Thyroid gland (tissue), 4 donors: ENCODE results near the gene UBL7. TPM values are rescaled to one million over a fixed set of nuclear protein-coding genes. Genes with fewer than 3 reads are reported as not detected.

Experiments
- DNase-seq, 2 donors: peaks; one replicate each; pipeline ENCODE4 v3.0.0-alpha.2; 2019
- H3K27ac ChIP-seq, 3 donors: fragments of 200-600 bp; sonication (generic); 1 replicate in 2 of 3; 2 replicates in 1 of 3; pipeline ENCODE4 v1.5.1; 2016 to 2019; ENCODE audit warnings: mild to moderate bottlenecking in 1 of 3, moderate library complexity in 1 of 3
- H3K27me3 ChIP-seq: fragments of 200-600 bp; sonication (generic); one replicate; pipeline ENCODE4 v1.5.1; 2019
- H3K36me3 ChIP-seq, 2 donors: fragments of 200-600 bp; sonication (generic); one replicate each; pipeline ENCODE4 v1.5.1; 2016 to 2019
- H3K4me1 ChIP-seq, 2 donors: fragments of 200-600 bp; sonication (generic); one replicate each; pipeline ENCODE4 v1.5.1; 2017 to 2019
- H3K4me3 ChIP-seq, 3 donors: fragments of 200-600 bp; sonication (generic); replicated peaks in 1 of 3; 1 replicate in 2 of 3; 2 replicates in 1 of 3; pipeline ENCODE4 v1.5.1; 2016; ENCODE audit warnings: mild to moderate bottlenecking in 1 of 3
- H3K9me3 ChIP-seq: fragments of 200-600 bp; sonication (generic); one replicate; pipeline ENCODE4 v1.5.1; 2017
- CTCF ChIP-seq, 6 experiments: fragments of 200-600 bp in 3 of 6; fragments of 450-650 bp in 3 of 6; sonication (generic) in 3 of 6; IDR thresholded peaks; one replicate each; pipeline ENCODE4 v1.5.1; 2016 to 2019; ENCODE audit warnings: antibody characterized with exemption in 6 of 6, mild to moderate bottlenecking in 2 of 6, inconsistent platforms in 1 of 6, moderate library complexity in 1 of 6
- POLR2A ChIP-seq, 2 donors: fragments of 450-650 bp; IDR thresholded peaks; one replicate each; pipeline ENCODE4 v1.6.1; 2017; ENCODE audit warnings: antibody characterized with exemption in 2 of 2, mild to moderate bottlenecking in 2 of 2, moderate library complexity in 1 of 2
- WGBS, 2 donors: methylation state at CpG; one replicate each; pipeline ENCODE4 v1.1.5; 2017; 5-methylcytosine and 5-hydroxymethylcytosine counted together
- intact Hi-C: fragments of 100-400 bp; cut with DNase I; formaldehyde crosslinking; loops from one replicate; pipeline ENCODE4 v1.15.1; 2023
- total RNA-seq, 4 donors: library from RNA; depleted of rRNA; stranded (reverse); fragments of >200 nt; gene quantifications; one replicate each; pipeline ENCODE4 v1.2.3, GENCODE V29; 2016

The UBL7 gene
- total RNA-seq, 4 donors from 2014 or later = 60.3 to 103 (median 69.6) TPM

- H3K27ac ChIP-seq = no peak overlapping the region
- WGBS, 2 donors = 89 to 93% methylated on average over 5 of the region's 5 CpGs
Observed at GRCh38 chr15:74414081-74414580, 46.8 kb downstream of the UBL7 start.

GRCh38 chr15:74413350-74414080, 47.4 kb downstream of the UBL7 start:
- Histone ChIP-seq H3K9me3 (no peaks in the 10 kb centered on the region), H3K36me3 (no peaks in the 10 kb centered on the region), H3K4me3 (no peak overlapping the region), H3K27me3 (no peaks in the 10 kb centered on the region), H3K27ac (no peak overlapping the region), H3K4me1 (no peaks in the 10 kb centered on the region)
- 85 to 88% methylated on average over 7 to 9 of the region's 9 CpGs for WGBS, 2 donors
- no peak for DNase-seq
- no peak for TF ChIP-seq POLR2A (IDR thresholded peaks at IDR 0.05)
- TF ChIP-seq CTCF (IDR thresholded peaks at IDR 0.05) = no peak
- intact Hi-C loops = no loop called here

More at GRCh38 chr15:74414081-74414580, 46.8 kb downstream of the UBL7 start:
- no peak overlapping the region for H3K4me3 ChIP-seq
- H3K27me3 ChIP-seq = no peaks in the 10 kb centered on the region
- intact Hi-C loops = no loop called here
- no peak for DNase-seq
- H3K4me1 ChIP-seq = no peaks in the 10 kb centered on the region
- no peaks in the 10 kb centered on the region for H3K9me3 ChIP-seq
- TF ChIP-seq POLR2A (IDR thresholded peaks at IDR 0.05) (no peak), CTCF (IDR thresholded peaks at IDR 0.05) (no peak)
- no peaks in the 10 kb centered on the region for H3K36me3 ChIP-seq

- Histone ChIP-seq H3K27ac (no peak overlapping the region), H3K4me3 (no peak overlapping the region), H3K27me3 (no peaks in the 10 kb centered on the region), H3K36me3 (no peaks in the 10 kb centered on the region), H3K4me1 (no peaks in the 10 kb centered on the region), H3K9me3 (no peaks in the 10 kb centered on the region)
- intact Hi-C loops = no loop called here
- DNase-seq = no peak
- WGBS, 2 donors = 85 to 90% methylated on average over 6 of the region's 6 CpGs
- no peak for TF ChIP-seq POLR2A (IDR thresholded peaks at IDR 0.05)
- TF ChIP-seq CTCF (IDR thresholded peaks at IDR 0.05) = no peak
Observed at GRCh38 chr15:74412159-74412558, 48.8 kb downstream of the UBL7 start.

- WGBS, 2 donors = 93 to 99% methylated on average over 11 to 12 of the region's 12 CpGs
- Histone ChIP-seq H3K36me3 (no peaks in the 10 kb centered on the region), H3K4me1 (no peaks in the 10 kb centered on the region), H3K9me3 (no peaks in the 10 kb centered on the region), H3K27me3 (no peaks in the 10 kb centered on the region), H3K4me3 (no peak overlapping the region), H3K27ac (no peak overlapping the region)
- intact Hi-C loops = no loop called here
- DNase-seq = no peak
- TF ChIP-seq POLR2A (IDR thresholded peaks at IDR 0.05) (no peak), CTCF (IDR thresholded peaks at IDR 0.05) (no peak)
Observed at GRCh38 chr15:74411686-74412085, 49.3 kb downstream of the UBL7 start.

GRCh38 chr15:74410502-74410901, 50.5 kb downstream of the UBL7 start:
- Histone ChIP-seq H3K4me1 (no peaks in the 10 kb centered on the region), H3K27me3 (no peaks in the 10 kb centered on the region), H3K27ac (no peak overlapping the region), H3K36me3 (no peaks in the 10 kb centered on the region), H3K9me3 (no peaks in the 10 kb centered on the region), H3K4me3 (no peak overlapping the region)
- intact Hi-C loops = no loop called here
- DNase-seq = no peak
- WGBS, 2 donors = 96 to 98% methylated on average over 11 to 18 of the region's 18 CpGs
- TF ChIP-seq POLR2A (IDR thresholded peaks at IDR 0.05) (no peak), CTCF (IDR thresholded peaks at IDR 0.05) (no peak)
